HEK293T (cell line): ENCODE results near the gene FAM47A.

Experiments
- ARNT ChIP-seq: fragments of 450-650 bp; IDR thresholded peaks from 2 replicates; pipeline ENCODE4 v1.6.1; 2017; ENCODE audit warnings: mild to moderate bottlenecking
- BHLHE40 ChIP-seq: fragments of 450-650 bp; IDR thresholded peaks from 2 replicates; pipeline ENCODE4 v1.6.1; 2016; ENCODE audit warnings: mild to moderate bottlenecking, moderate library complexity, borderline replicate concordance
- ELF4 ChIP-seq: fragments of 450-650 bp; IDR thresholded peaks from 2 replicates; pipeline ENCODE4 v1.6.1; 2017; ENCODE audit warnings: antibody characterized with exemption
- FOXA1 ChIP-seq: fragments of 450-650 bp; IDR thresholded peaks from 2 replicates; pipeline ENCODE4 v1.6.1; 2016; ENCODE audit warnings: mild to moderate bottlenecking
- FOXK2 ChIP-seq: fragments of 450-650 bp; IDR thresholded peaks from 2 replicates; pipeline ENCODE4 v1.6.1; 2016; ENCODE audit warnings: mild to moderate bottlenecking
- FOXM1 ChIP-seq: fragments of 450-650 bp; IDR thresholded peaks from 2 replicates; pipeline ENCODE4 v1.6.1; 2017; ENCODE audit warnings: mild to moderate bottlenecking, borderline replicate concordance
- LEF1 ChIP-seq: fragments of 450-650 bp; IDR thresholded peaks from 2 replicates; pipeline ENCODE4 v1.6.1; 2017; ENCODE audit warnings: mild to moderate bottlenecking, borderline replicate concordance
- SP1 ChIP-seq: fragments of 450-650 bp; IDR thresholded peaks from 2 replicates; pipeline ENCODE4 v1.6.1; 2017
- TARDBP ChIP-seq: fragments of 450-650 bp; IDR thresholded peaks from 2 replicates; pipeline ENCODE4 v1.6.1; 2016

- TF ChIP-seq BHLHE40 (no peak), ELF4 (no peak), FOXK2 (no peak), SP1 (no peak), TARDBP (no peak), ARNT (no peak), LEF1 (no peak), FOXM1 (no peak), FOXA1 (no peak)
Observed at GRCh38 chrX:34126011-34126410, 6.1 kb downstream of the FAM47A start.
